Adipose tissue (tissue), 3 donors: Measurements from ENCODE around the gene KIF5C. TPM values are rescaled to one million over a fixed set of nuclear protein-coding genes. Genes with fewer than 3 reads are reported as not detected.

Source experiments
- H3K27ac ChIP-seq: one replicate; pipeline ENCODE4 v1.5.1; 2013; ENCODE audit warnings: low read depth, low read length
- WGBS, 3 donors: extraction: QIAGEN DNeasy Blood & Tissue Kit; methylation state at CpG; one replicate each; pipeline ENCODE4 v1.1.7; 2013; 5-methylcytosine and 5-hydroxymethylcytosine counted together
- polyA plus RNA-seq, 3 donors: library from polyadenylated mRNA; stranded (reverse); fragments of 200-250 nt; gene quantifications; one replicate each; pipeline ENCODE4 v1.2.3, GENCODE V29; 2013
- donor health status: healthy with polysubstance abuse.
- donor health status: Bipolar disorder and iron deficiency.
- donor health status: healthy.

Gene KIF5C
- polyA plus RNA-seq, 3 donors: 0.51 to 1.7 (median 1.2) TPM

DNA sequence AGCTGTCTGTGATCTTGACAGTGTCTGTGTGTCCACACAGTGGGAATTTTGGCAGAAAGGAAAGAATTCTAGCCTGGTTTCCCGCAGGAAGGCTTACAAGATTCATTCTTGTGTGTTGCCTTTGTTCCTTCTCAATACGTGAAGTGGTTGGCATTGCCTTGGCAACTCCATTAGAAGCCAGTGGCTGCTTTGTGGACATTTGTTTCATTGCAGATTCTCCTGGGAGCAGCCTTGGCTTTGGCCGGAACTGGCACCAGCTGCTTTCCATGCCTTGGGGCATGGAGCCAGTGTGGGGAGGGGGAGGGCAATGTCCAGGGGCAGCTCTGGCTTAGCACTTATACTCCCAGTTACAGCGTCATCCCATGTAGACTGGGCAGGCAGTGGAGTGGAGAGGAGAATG, 39.4 kb downstream of the KIF5C start:
- no peak overlapping the region for H3K27ac ChIP-seq
- 75 to 83% (median 82%) methylated on average over 4 of the region's 4 CpGs for WGBS, 3 donors

DNA sequence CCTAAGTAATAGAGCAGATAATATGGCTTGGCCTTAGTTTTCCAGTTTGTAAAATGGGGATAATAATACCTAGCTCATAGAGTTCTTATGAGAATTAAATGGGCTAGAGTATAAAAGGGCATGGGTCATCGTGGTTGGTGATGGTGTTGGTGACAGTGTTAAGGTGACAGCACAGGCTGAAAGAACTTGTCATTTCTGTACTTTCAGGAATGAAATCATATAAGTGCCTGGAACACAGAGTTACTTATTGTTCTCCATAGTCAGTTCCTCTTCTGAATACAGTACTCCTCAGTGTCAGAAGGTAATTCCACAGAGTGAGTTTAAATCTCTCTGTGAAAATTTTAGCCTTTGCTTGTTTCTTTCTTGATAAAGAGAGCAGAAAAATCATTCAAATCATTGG, 42.4 kb downstream of the KIF5C start:
- no peak overlapping the region for H3K27ac ChIP-seq
- WGBS, 3 donors: 92 to 100% (median 97%) methylated on average over 1 of the region's 1 CpG

DNA sequence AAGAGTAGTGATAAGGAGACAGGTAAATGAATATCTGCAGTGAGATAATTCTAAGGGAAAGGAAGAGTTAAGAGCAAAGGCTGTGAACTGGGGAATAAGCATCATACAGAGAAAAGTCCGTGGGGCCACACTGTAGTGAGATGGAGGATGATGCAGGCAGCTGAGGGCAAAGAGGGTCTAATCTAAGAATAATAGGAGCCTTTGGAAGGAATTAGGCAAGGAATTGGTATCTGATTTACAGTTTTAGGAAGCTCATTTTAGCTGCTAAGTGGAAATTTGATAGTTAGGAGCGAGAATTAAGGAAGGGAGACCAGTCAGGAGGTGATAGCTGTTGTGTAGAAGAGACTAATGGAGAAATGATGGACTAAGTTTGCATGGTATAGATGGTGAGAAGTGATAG, 43.5 kb downstream of the KIF5C start:
- 74 to 87% (median 86%) methylated on average over 2 of the region's 2 CpGs for WGBS, 3 donors
- H3K27ac ChIP-seq: no peak overlapping the region

DNA sequence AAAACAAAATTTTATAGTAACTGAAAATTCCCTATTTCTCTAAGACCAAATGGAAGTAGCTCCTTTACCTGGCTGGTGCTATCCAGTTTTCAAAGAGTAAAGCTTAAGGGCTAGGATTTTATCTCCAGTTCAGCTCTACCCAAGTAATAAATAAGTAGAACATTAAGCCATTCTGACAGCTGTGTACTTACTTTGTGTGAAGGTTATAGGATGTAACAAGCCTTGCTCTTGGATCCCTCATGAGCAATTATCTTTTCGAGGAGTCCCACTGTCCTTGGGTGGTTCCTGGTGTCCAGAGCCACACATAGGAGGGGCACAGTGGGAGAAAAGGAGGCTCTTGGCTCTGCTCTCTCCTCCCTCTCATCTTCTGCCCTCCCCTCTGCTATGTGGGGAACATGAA, 45.5 kb downstream of the KIF5C start:
- 67 to 79% (median 69%) methylated on average over 1 of the region's 1 CpG for WGBS, 3 donors
- no peak overlapping the region for H3K27ac ChIP-seq

DNA sequence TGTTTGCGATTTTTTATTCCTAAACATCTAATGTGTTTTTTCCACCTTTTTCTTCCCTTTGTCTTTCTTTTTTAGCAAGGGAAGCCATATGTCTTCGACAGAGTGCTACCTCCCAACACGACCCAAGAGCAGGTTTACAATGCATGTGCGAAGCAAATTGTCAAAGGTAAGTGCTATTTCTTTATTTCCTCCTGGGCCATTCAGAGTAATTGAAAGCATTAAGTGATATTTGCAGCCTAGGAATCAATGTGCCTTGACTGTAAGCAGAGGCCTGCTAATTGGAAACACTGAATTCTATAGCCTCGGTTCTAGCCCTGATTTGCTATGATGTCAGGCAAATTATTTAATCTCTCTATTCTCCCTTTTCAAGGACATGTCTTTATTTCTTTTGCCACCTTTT, 47.0 kb downstream of the KIF5C start:
- no peak overlapping the region for H3K27ac ChIP-seq
- 90 to 96% (median 93%) methylated on average over 5 of the region's 5 CpGs for WGBS, 3 donors

DNA sequence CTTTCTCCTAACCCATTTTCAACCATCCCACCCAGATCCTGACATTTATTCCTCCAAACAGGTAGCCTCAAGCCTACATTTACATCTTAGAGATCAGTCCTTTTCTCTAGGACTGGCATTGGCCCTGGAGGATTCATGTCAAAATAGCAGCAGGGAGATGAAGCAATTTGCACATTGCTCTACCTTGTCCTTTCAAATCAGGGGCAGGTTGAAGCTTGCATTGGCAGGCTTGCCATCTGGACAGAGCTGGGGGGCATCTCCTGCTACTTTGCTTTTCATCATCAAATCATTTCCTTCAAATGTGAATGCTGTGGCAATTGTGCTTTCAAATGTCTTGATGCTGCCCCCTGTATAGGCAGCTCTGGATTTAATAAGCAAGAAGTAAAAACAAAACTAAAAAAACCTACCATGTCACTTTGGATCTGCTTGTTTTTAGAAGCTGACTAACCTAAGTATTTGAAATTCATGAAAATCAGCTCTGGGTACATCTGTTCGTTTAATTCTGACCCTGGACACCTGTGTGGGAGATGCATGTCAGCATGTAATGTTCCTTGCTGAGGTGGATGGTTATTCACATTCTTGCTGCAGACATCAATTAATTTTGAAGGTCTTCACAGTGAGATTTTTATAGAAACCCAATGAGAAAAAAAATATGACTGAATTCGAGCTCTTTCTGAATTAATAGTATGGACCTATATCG, 47.9 kb downstream of the KIF5C start:
- 64 to 84% (median 77%) methylated on average over 3 of the region's 3 CpGs for WGBS, 3 donors
- H3K27ac ChIP-seq: no peak overlapping the region

DNA sequence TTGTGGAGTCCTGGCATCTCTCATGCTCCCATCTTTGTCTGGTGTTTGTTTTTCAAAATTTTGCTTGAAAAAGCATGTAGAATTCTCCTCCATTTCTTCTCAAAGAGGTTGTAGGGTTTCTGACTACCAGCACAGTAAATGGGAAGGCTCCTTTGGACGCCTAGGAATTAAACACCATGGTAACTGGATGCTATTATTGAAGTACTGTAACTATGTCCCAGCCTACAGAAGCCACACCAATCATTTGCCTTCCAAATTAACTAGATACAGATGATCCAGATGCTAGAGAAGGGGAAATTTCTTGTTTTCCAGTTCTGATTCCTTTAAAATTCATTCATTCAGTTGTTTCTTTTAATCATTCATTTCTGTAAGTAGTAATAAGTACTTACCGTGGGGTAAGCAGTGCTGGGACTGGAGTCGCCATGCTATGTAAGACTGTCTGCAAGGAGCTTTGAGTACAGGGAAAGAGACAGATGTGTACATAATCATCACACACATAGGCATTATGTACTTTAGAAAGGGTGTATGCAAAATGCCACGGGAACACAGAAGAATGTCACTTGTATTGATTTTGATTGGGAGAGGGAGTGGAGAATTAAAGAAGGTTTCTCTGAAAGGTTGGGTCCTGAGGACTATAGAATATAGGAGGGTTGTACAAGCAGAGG, 49.6 kb downstream of the KIF5C start:
- no peak overlapping the region for H3K27ac ChIP-seq
- WGBS, 3 donors: 81 to 94% (median 92%) methylated on average over 4 of the region's 4 CpGs

DNA sequence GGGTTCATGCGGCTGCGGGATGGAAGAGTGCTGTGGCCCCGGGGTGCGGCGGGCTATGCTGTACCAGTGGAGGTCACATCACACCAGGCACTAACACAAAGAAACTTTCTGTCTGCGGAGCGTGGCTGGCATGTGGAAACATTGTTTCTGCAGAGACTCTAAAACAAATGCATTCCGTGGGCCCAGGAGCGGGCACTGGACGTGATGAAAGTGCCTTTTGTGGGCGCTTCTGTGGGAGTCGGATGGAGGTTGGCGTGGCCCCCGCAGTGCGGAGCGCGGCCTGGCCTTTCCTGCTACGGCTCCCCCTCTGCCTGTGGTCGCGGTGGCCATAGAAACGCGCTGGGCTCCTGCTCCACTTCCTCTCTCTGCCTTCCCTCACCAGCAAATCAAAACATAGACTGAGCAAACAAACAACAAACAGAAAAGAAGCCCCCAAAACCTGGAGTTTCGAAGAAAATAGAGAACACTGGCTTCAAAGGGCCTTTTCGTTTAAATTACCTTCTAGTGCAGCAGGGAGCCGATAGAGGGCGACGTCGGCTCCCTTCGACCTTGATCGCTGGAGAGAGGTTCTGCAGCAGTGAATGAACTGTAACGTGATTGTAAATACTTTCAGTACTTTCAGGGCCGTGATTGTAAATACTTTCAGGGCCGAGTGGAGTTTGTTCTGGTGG, 51.4 kb downstream of the KIF5C start:
- WGBS, 3 donors: 61 to 65% (median 64%) methylated on average over 33 of the region's 33 CpGs

DNA sequence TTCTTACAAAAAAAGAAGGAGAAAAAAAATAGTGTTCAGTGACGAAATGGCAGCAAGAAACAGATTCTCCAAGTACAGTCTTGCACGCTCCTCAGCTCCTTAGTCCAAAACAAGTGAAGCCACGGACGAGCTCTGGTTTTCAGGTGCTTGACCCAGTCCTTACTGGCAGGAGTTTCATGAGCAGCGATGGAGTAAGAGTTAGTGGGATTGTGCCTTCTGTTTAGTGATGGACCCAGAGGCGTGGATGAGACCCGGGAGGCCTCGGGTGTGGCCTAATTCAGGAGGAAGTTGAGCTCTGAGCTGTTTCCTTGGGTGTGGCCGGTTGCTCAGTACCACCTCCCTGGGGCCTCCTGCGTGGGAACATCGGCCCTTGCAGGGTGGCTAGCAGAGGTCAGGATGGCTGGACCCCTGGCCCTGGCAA, 52.0 kb downstream of the KIF5C start:
- no peak overlapping the region for H3K27ac ChIP-seq
- WGBS, 3 donors: 50 to 84% (median 55%) methylated on average over 11 of the region's 11 CpGs

More for the DNA sequence above, 51.4 kb downstream of the KIF5C start:
- no peak overlapping the region for H3K27ac ChIP-seq

DNA sequence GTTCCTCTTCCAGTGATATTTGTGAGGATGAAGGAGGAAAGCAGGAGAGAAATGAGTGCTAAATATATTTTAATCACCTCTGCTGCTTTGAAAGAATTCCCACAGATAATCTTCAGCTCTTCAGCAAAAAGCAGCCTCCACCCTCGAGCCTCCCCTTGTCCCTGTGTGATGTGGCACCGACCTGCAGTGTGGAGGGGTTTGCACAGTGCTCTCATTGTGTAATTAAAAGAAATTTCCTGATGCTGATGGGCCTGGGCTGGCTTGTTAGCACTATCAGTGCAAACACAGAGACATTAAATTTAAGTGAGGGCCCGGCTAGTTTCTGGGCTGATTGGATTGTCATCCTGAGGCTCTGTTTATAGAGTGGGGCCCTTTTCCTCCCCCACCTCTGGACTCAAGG, 53.4 kb downstream of the KIF5C start:
- 68 to 72% (median 69%) methylated on average over 3 of the region's 3 CpGs for WGBS, 3 donors
- H3K27ac ChIP-seq: no peak overlapping the region

DNA sequence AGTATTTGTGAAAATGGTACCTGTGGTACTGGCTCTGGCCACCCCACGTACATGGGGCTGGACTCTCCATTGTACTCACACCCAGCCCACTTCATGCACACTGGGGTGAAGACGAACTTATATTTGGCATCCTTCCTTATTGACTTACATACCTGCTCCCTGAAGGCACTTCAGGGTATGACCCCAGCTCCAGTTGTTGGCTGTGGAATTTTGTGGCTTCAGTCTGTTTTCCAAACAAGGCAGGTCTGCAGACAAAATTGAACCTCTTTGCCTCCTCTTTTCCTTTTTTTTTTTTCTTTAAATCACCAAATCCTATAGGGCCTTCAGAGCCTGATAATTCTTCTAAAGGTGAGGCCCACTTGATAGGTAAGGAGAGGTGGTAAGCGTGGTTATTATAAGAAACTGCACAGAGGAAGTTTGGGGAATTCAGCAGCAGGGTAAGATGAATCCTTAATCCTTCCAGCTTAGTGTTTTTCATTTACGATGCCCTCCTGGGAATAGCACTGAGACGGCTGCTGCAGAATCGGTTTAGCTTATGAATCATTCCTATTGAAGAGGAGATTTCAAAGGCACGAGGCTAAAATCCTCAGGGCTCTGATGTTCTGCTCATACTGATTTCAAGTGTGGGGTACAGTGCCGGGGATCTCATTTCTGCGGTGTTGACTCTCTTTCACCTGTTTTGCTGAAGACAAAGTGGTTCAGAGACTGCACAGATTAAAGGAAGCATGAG, 55.2 kb downstream of the KIF5C start:
- 66 to 79% (median 72%) methylated on average over 9 of the region's 9 CpGs for WGBS, 3 donors

DNA sequence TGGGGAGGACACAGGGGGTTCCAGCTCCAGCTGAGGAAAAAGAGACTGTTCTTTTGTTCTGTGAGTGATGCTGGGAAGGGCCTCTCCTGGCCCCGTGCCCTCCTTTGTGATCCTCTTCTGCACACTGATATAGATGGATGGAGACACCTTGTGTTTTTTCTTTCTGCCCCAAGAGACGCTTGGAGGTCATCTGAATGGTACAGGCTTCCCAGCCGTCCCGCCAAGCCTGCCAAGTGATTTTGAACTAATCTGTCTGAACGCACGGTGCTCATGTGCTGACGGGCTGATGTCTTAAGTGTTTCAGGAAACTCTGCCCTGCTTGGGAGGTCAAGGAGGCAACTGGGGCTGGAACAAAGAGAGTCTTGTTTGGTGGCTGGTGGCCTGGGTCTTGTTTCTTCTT, 57.5 kb downstream of the KIF5C start:
- whole genome bisulfite sequencing, 3 donors: 64 to 75% (median 68%) methylated on average over 7 of the region's 7 CpGs
- no peak overlapping the region for H3K27ac ChIP-seq

More for the DNA sequence above, 55.2 kb downstream of the KIF5C start:
- H3K27ac ChIP-seq: no peak overlapping the region

DNA sequence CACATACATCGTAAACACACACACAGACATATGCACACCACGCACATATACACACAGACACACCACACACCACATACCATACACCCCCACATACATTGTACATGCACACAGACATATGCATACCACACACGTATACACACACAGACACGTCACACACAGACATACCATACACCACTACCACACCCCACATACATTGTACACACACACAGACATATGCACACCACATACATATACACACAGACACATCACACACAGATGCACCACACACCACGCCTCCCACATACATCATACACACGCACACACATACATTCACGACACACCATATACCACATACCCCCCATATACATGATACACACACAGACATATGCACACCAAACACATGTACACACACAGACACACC, 58.4 kb downstream of the KIF5C start:
- H3K27ac ChIP-seq: no peak overlapping the region
- 90 to 97% (median 96%) methylated on average over 7 of the region's 7 CpGs for whole genome bisulfite sequencing, 3 donors

DNA sequence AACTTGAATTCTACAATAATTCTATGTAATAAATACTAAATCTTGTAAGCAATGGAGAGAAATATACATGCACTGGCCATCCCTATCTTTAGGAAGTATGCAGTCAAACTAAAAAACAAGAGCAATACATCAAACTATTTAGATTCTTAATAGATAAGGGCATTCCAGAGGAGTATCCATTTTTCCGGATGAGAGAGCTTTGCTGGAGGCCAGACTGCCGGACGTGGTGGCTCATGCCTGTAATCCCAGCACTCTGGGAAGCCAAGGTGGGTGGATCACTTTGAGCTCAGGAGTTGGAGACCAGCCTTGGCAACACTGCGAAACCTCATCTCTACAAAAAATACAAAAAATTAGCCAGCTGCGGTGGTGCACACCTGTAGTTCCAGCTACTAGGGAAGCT, 60.8 kb downstream of the KIF5C start:
- no peak overlapping the region for H3K27ac ChIP-seq
- WGBS, 3 donors: 66 to 84% (median 79%) methylated on average over 5 of the region's 5 CpGs

DNA sequence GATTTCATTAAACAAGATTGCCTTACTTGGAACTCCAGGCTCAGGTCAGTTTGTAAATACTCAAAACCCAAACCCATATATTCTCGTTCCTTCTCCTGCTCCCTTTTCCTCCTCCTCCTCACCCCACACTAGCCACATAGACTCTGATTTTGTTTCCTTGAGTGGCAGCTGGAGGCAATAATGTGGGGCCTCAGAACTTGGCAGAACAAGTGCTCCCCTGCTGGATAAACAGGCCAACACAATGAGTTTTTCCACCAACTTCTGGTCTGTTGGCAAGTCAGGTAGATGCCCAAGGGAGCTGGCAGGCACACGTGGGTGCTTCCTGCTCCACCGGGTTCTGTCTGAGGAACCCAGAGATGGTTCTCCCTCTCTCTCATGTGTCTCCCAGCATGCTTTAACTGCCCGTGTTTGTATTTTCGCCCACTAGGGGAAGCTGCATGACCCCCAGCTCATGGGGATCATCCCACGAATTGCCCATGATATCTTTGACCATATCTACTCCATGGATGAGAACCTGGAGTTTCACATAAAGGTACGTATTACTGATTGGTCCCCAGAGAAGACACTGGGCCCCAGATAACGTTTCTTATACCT, 61.9 kb downstream of the KIF5C start:
- WGBS, 3 donors: 65 to 79% (median 73%) methylated on average over 8 of the region's 8 CpGs
- no peak overlapping the region for H3K27ac ChIP-seq

DNA sequence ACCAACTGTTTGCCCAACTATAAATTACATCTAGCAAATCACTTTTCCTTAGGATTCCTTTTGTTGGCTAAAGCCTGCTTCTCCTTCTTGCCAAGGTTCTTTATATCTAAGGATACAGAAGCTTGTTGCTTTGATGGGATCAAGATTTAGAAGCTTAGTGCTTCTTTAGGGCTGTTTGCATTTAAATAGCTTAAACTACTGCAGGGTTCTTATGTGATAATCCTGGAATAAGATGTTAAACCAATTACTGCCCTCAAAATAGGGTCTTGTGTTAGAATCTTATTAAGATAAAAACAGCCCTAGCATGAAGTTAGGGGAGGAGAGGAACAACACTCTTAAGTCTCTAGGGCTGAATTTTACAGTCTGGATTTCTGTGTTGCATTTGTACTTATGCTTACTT, 64.2 kb downstream of the KIF5C start:
- no peak overlapping the region for H3K27ac ChIP-seq

DNA sequence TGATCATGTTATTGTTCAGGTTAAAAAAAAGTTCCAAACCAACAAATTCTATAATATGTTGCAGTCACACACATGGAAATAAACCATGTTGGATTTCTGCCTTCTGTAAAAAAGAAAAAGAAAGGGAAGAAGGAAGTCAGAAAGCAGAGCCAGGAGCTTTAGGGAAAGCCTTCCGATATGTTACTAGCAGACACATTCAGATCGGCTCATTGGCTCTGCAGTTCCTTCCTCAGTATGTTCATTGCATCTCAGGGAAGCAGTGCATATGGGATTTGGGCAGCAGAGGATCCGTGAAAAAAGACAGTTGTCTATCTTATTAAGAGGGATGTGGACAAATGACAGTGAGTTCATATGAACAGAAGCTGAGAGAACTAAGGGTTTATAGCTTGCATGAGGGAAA, 68.1 kb downstream of the KIF5C start:
- H3K27ac ChIP-seq: no peak overlapping the region
- WGBS, 3 donors: 74 to 84% (median 75%) methylated on average over 3 of the region's 3 CpGs

DNA sequence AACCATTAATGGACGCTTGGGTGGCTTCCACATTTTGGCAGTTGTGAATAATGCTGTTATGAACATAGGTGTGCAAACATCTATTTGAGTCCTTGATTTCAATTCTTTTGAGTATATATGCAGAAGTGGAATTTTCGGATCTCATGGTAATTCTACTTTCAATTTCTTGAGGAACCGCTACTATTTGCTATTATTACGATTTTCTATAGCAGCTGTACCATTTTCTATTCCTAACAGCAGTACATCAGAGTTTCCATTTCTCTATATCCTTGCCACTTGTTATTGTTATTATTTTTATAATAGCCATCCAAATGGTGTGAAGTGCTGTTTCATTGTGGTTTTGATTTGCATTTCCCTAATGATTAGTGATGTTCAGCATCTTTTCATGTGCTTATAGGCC, 69.5 kb downstream of the KIF5C start:
- WGBS, 3 donors: 62 to 93% (median 83%) methylated on average over 4 of the region's 4 CpGs
- no peak overlapping the region for H3K27ac ChIP-seq

DNA sequence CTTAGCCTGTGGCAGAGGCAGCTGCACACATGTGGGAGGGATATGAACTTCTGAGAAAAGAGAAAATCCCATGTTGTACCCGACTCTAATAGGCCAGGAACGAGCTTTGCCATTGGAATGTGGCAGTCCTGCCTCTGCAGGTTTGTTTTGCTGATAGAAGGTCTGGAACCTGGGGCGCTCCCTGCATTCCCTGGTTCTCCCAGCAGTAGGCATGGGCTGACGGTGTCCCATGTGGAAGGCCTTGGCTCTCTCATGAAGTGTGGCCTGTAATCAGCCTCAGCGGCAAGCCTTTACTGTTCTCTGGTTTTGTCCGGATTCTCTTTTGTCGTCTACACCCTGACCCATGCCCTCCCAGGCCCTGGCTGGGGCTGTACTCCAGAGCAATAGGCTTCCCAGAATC, 72.3 kb downstream of the KIF5C start:
- WGBS, 3 donors: 87 to 90% (median 89%) methylated on average over 7 of the region's 7 CpGs
- no peak overlapping the region for H3K27ac ChIP-seq
